ENCODE data around the gene PON1. TPM values are rescaled to one million over a fixed set of nuclear protein-coding genes. Genes with fewer than 3 reads are reported as not detected.

The PON1 gene
- total and polyA plus RNA-seq, 5 donors from 2014 or later, result not detected

GRCh38 chr7:95317966-95318365 lies 6.4 kb downstream of the PON1 start:
- H3K27me3 Mint-ChIP-seq, result peaks cover 6% of the 10 kb centered on the region
- peaks cover 0 to 4% (median 0%) of the 10 kb centered on the region in 7 donors for H3K9me3 Mint-ChIP-seq
- no peak for ATAC-seq (ENCODE audit: low read depth in 2 of 2)
- Histone ChIP-seq H3K9me3 (ENCODE audit: control insufficient read depth in 2 of 2, low read length in 2 of 2) (no peaks in the 10 kb centered on the region), H3K4me1 (ENCODE audit: control insufficient read depth, insufficient read depth, low read length, poor library complexity, severe bottlenecking) (no peaks in the 10 kb centered on the region), H3K27me3 (ENCODE audit: control insufficient read depth, insufficient read depth, low read length) (no peaks in the 10 kb centered on the region), H3K36me3 (ENCODE audit: control insufficient read depth, insufficient read depth, low read length) (no peaks in the 10 kb centered on the region), H3K27ac (ENCODE audit: insufficient read depth, low read length, poor library complexity, severe bottlenecking) (no peak overlapping the region), H3K4me3 (ENCODE audit: low read depth, low read length) (no peak overlapping the region)
- H3K27ac Mint-ChIP-seq, result no peak overlapping the region
- DNase-seq, result no peak
- no peak overlapping the region for H3K4me3 Mint-ChIP-seq
- H3K36me3 Mint-ChIP-seq, result no peaks in the 10 kb centered on the region
- peaks cover 0 to 2% (median 0%) of the 10 kb centered on the region in 4 donors for H3K4me1 Mint-ChIP-seq

GRCh38 chr7:95317546-95317945 lies 6.8 kb downstream of the PON1 start:
- ATAC-seq (ENCODE audit: low read depth in 2 of 2), result no peak
- H3K36me3 Mint-ChIP-seq, result no peaks in the 10 kb centered on the region

GRCh38 chr7:95316588-95316987 lies 7.7 kb downstream of the PON1 start:
- no peak overlapping the region for H3K4me3 Mint-ChIP-seq
- peaks cover 0 to 2% (median 0%) of the 10 kb centered on the region in 4 donors for H3K4me1 Mint-ChIP-seq
- ATAC-seq (ENCODE audit: low read depth in 2 of 2), result no peak

More at GRCh38 chr7:95317546-95317945, 6.8 kb downstream of the PON1 start:
- H3K4me1 ChIP-seq (ENCODE audit: control insufficient read depth, insufficient read depth, low read length, poor library complexity, severe bottlenecking), result no peaks in the 10 kb centered on the region
- Mint-ChIP-seq H3K27ac (no peak overlapping the region), H3K4me3 (no peak overlapping the region), H3K9me3 (peaks cover 0 to 4% (median 0%) of the 10 kb centered on the region in 7 donors), H3K27me3 (peaks cover 6% of the 10 kb centered on the region), H3K4me1 (peaks cover 0 to 2% (median 0%) of the 10 kb centered on the region in 4 donors)
- H3K27ac ChIP-seq (ENCODE audit: insufficient read depth, low read length, poor library complexity, severe bottlenecking), result no peak overlapping the region
- DNase-seq, result no peak
- H3K4me3 ChIP-seq (ENCODE audit: low read depth, low read length), result no peak overlapping the region
- H3K9me3 ChIP-seq (ENCODE audit: control insufficient read depth in 2 of 2, low read length in 2 of 2), result no peaks in the 10 kb centered on the region
- H3K36me3 ChIP-seq (ENCODE audit: control insufficient read depth, insufficient read depth, low read length), result no peaks in the 10 kb centered on the region
- no peaks in the 10 kb centered on the region for H3K27me3 ChIP-seq (ENCODE audit: control insufficient read depth, insufficient read depth, low read length)

GRCh38 chr7:95312561-95312960 lies 11.8 kb downstream of the PON1 start:
- Mint-ChIP-seq H3K4me1 (no peaks in the 10 kb centered on the region), H3K36me3 (no peaks in the 10 kb centered on the region), H3K27ac (no peak overlapping the region), H3K4me3 (no peak overlapping the region), H3K9me3 (peaks cover 0 to 3% (median 0%) of the 10 kb centered on the region in 7 donors), H3K27me3 (peaks cover 6% of the 10 kb centered on the region)
- DNase-seq (no peak), ATAC-seq (ENCODE audit: low read depth in 2 of 2) (no peak)
- no peaks in the 10 kb centered on the region for H3K4me1 ChIP-seq (ENCODE audit: control insufficient read depth, insufficient read depth, low read length, poor library complexity, severe bottlenecking)
- H3K27me3 ChIP-seq (ENCODE audit: control insufficient read depth, insufficient read depth, low read length), result no peaks in the 10 kb centered on the region
- no peaks in the 10 kb centered on the region for H3K9me3 ChIP-seq (ENCODE audit: control insufficient read depth in 2 of 2, low read length in 2 of 2)
- no peaks in the 10 kb centered on the region for H3K36me3 ChIP-seq (ENCODE audit: control insufficient read depth, insufficient read depth, low read length)
- H3K4me3 ChIP-seq (ENCODE audit: low read depth, low read length), result no peak overlapping the region
- no peak overlapping the region for H3K27ac ChIP-seq (ENCODE audit: insufficient read depth, low read length, poor library complexity, severe bottlenecking)

More at GRCh38 chr7:95316588-95316987, 7.7 kb downstream of the PON1 start:
- peaks cover 0 to 4% (median 0%) of the 10 kb centered on the region in 7 donors for H3K9me3 Mint-ChIP-seq
- H3K9me3 ChIP-seq (ENCODE audit: control insufficient read depth in 2 of 2, low read length in 2 of 2), result no peaks in the 10 kb centered on the region
- no peak for DNase-seq
- H3K4me1 ChIP-seq (ENCODE audit: control insufficient read depth, insufficient read depth, low read length, poor library complexity, severe bottlenecking), result no peaks in the 10 kb centered on the region
- no peaks in the 10 kb centered on the region for H3K36me3 Mint-ChIP-seq
- no peak overlapping the region for H3K27ac Mint-ChIP-seq
- H3K36me3 ChIP-seq (ENCODE audit: control insufficient read depth, insufficient read depth, low read length), result no peaks in the 10 kb centered on the region
- H3K27ac ChIP-seq (ENCODE audit: insufficient read depth, low read length, poor library complexity, severe bottlenecking), result no peak overlapping the region
- no peak overlapping the region for H3K4me3 ChIP-seq (ENCODE audit: low read depth, low read length)
- no peaks in the 10 kb centered on the region for H3K27me3 ChIP-seq (ENCODE audit: control insufficient read depth, insufficient read depth, low read length)
- peaks cover 6% of the 10 kb centered on the region for H3K27me3 Mint-ChIP-seq

GRCh38 chr7:95311389-95311788 lies 12.9 kb downstream of the PON1 start:
- Mint-ChIP-seq H3K27me3 (peaks cover 6% of the 10 kb centered on the region), H3K9me3 (peaks cover 0 to 3% (median 0%) of the 10 kb centered on the region in 7 donors), H3K4me1 (no peaks in the 10 kb centered on the region), H3K4me3 (no peak overlapping the region), H3K36me3 (no peaks in the 10 kb centered on the region), H3K27ac (no peak overlapping the region)
- Histone ChIP-seq H3K4me3 (ENCODE audit: low read depth, low read length) (no peak overlapping the region), H3K9me3 (ENCODE audit: control insufficient read depth in 2 of 2, low read length in 2 of 2) (no peaks in the 10 kb centered on the region), H3K27ac (ENCODE audit: insufficient read depth, low read length, poor library complexity, severe bottlenecking) (no peak overlapping the region), H3K27me3 (ENCODE audit: control insufficient read depth, insufficient read depth, low read length) (no peaks in the 10 kb centered on the region), H3K36me3 (ENCODE audit: control insufficient read depth, insufficient read depth, low read length) (no peaks in the 10 kb centered on the region), H3K4me1 (ENCODE audit: control insufficient read depth, insufficient read depth, low read length, poor library complexity, severe bottlenecking) (no peaks in the 10 kb centered on the region)
- ATAC-seq (ENCODE audit: low read depth in 2 of 2), result no peak
- DNase-seq, result no peak

- H3K4me3 ChIP-seq (ENCODE audit: low read depth, low read length), result no peak overlapping the region
- H3K4me1 ChIP-seq (ENCODE audit: control insufficient read depth, insufficient read depth, low read length, poor library complexity, severe bottlenecking), result no peaks in the 10 kb centered on the region
- Mint-ChIP-seq H3K27me3 (no peaks in the 10 kb centered on the region), H3K4me3 (no peak overlapping the region), H3K9me3 (peaks cover 0 to 3% (median 0%) of the 10 kb centered on the region in 7 donors), H3K27ac (no peak overlapping the region), H3K4me1 (no peaks in the 10 kb centered on the region), H3K36me3 (no peaks in the 10 kb centered on the region)
- no peak for ATAC-seq (ENCODE audit: low read depth in 2 of 2)
- H3K9me3 ChIP-seq (ENCODE audit: control insufficient read depth in 2 of 2, low read length in 2 of 2), result no peaks in the 10 kb centered on the region
- DNase-seq, result no peak
- H3K27me3 ChIP-seq (ENCODE audit: control insufficient read depth, insufficient read depth, low read length), result no peaks in the 10 kb centered on the region
- no peaks in the 10 kb centered on the region for H3K36me3 ChIP-seq (ENCODE audit: control insufficient read depth, insufficient read depth, low read length)
- no peak overlapping the region for H3K27ac ChIP-seq (ENCODE audit: insufficient read depth, low read length, poor library complexity, severe bottlenecking)
These were observed 14.4 kb downstream of the PON1 start for GRCh38 chr7:95309951-95310350.

GRCh38 chr7:95304990-95305389 lies 19.3 kb downstream of the PON1 start:
- Histone ChIP-seq H3K4me1 (ENCODE audit: control insufficient read depth, insufficient read depth, low read length, poor library complexity, severe bottlenecking) (no peaks in the 10 kb centered on the region), H3K27ac (ENCODE audit: insufficient read depth, low read length, poor library complexity, severe bottlenecking) (no peak overlapping the region), H3K36me3 (ENCODE audit: control insufficient read depth, insufficient read depth, low read length) (no peaks in the 10 kb centered on the region), H3K27me3 (ENCODE audit: control insufficient read depth, insufficient read depth, low read length) (no peaks in the 10 kb centered on the region), H3K9me3 (ENCODE audit: control insufficient read depth in 2 of 2, low read length in 2 of 2) (no peaks in the 10 kb centered on the region), H3K4me3 (ENCODE audit: low read depth, low read length) (no peak overlapping the region)
- no peaks in the 10 kb centered on the region for H3K4me1 Mint-ChIP-seq
- DNase-seq, result no peak
- no peaks in the 10 kb centered on the region for H3K36me3 Mint-ChIP-seq
- H3K4me3 Mint-ChIP-seq, result no peak overlapping the region
- no peaks in the 10 kb centered on the region for H3K27me3 Mint-ChIP-seq
- peaks cover 0 to 2% (median 0%) of the 10 kb centered on the region in 7 donors for H3K9me3 Mint-ChIP-seq
- ATAC-seq (ENCODE audit: low read depth in 2 of 2), result no peak
- H3K27ac Mint-ChIP-seq, result no peak overlapping the region

- no peak overlapping the region for H3K27ac Mint-ChIP-seq
- H3K36me3 ChIP-seq (ENCODE audit: control insufficient read depth, insufficient read depth, low read length), result no peaks in the 10 kb centered on the region
- H3K27me3 ChIP-seq (ENCODE audit: control insufficient read depth, insufficient read depth, low read length), result no peaks in the 10 kb centered on the region
- peaks cover 3% of the 10 kb centered on the region for H3K27me3 Mint-ChIP-seq
- DNase-seq (no peak), ATAC-seq (ENCODE audit: low read depth in 2 of 2) (no peak)
- no peak overlapping the region for H3K27ac ChIP-seq (ENCODE audit: insufficient read depth, low read length, poor library complexity, severe bottlenecking)
- peaks cover 0 to 2% (median 0%) of the 10 kb centered on the region in 7 donors for H3K9me3 Mint-ChIP-seq
- H3K9me3 ChIP-seq (ENCODE audit: control insufficient read depth in 2 of 2, low read length in 2 of 2), result no peaks in the 10 kb centered on the region
- H3K4me3 Mint-ChIP-seq, result no peak overlapping the region
- no peaks in the 10 kb centered on the region for H3K36me3 Mint-ChIP-seq
- H3K4me1 Mint-ChIP-seq, result no peaks in the 10 kb centered on the region
- no peak overlapping the region for H3K4me3 ChIP-seq (ENCODE audit: low read depth, low read length)
- no peaks in the 10 kb centered on the region for H3K4me1 ChIP-seq (ENCODE audit: control insufficient read depth, insufficient read depth, low read length, poor library complexity, severe bottlenecking)
These were observed 21.1 kb downstream of the PON1 start for GRCh38 chr7:95303013-95303905.
